HG03378 (cell line): Measurements from ENCODE around the gene SLCO4A1.

Experiments
- ATAC-seq: cut with Tn5 transposase; IDR thresholded peaks from one replicate; pipeline ENCODE4 v1.9.1; 2021; ENCODE audit warnings: mild to moderate bottlenecking, moderate library complexity; ENCODE audit not compliant: unreplicated experiment

The SLCO4A1 gene

DNA sequence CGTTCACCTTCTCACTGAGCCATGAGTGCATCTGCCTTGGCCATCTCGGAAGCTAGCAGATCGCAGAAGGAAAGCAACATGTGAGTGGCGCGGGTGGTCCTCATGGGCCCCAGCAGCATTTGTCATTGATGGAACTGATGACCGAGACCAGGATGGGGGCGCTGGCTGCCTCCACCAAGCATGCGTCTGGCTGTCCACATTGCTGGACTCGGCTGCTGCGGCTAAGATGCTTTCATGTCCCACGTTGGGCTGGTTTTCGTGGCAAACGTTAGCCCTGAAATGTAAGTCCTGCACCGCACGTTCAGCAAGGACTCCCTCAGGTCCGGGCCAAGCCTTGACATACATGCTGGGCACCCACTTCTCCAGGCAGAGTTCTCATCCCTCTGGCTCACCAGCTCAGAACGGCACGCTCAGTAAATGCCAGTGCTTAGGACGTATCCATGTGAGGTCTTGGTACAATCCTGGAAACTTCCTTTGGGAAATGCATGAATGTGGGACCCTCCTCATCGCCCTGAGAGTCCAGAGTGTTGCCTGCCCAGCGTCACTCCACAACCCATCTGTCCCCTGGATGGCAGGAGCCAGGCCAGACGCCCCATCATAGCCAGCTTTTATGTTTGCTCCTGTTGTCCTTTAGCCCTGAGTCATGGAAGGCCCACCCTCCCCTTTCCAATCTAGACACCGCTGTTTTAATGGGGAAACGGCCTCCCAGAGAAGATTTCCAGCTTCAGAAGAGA, 8.4 kb downstream of the SLCO4A1 start:
- ATAC-seq: no peak

DNA sequence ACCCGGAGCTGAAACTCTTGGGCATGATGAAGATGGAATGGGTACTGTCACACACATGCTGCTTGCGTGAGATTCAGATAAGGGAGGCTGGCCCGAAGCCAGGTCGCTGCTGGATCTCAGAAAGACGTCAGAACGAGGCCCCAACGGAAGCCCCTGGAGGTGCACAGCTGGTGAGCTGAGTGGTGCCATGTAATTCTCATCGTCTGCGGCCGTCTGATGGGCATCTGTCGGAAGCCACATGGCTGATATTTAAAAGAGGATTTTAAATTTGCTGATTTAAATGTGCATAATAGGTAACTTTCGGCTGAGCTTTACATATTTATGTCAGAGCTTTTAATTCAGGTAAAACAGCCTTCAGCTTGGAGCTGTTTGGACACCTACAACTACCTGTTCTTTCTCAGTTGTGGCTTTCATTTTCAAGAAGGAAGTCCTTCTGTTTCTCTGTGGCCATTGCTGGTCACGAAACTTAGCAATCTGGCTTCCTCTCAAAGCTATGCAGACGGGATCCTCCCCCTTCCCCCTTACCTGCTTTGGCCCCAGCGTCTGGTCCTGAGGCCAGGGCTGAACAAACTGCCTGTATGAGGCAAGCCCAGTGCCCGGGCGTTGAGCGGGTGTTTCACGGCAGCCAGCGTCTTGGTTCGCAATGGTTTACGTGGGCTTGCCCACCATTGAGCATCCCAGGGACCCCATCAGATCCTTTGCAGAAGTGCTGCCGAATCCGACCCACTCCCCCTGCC, 9.2 kb downstream of the SLCO4A1 start:
- ATAC-seq: peak; percentile 57

- peak; percentile 53 for ATAC-seq
These were observed 10.0 kb downstream of the SLCO4A1 start for GRCh38 chr20:62652041-62652893.

- no peak for ATAC-seq
These were observed 10.6 kb downstream of the SLCO4A1 start for GRCh38 chr20:62652894-62653305.

- no peak for ATAC-seq
These were observed 11.1 kb downstream of the SLCO4A1 start for GRCh38 chr20:62653373-62653772.

GRCh38 chr20:62653951-62654685, 11.8 kb downstream of the SLCO4A1 start:
- ATAC-seq: no peak

DNA sequence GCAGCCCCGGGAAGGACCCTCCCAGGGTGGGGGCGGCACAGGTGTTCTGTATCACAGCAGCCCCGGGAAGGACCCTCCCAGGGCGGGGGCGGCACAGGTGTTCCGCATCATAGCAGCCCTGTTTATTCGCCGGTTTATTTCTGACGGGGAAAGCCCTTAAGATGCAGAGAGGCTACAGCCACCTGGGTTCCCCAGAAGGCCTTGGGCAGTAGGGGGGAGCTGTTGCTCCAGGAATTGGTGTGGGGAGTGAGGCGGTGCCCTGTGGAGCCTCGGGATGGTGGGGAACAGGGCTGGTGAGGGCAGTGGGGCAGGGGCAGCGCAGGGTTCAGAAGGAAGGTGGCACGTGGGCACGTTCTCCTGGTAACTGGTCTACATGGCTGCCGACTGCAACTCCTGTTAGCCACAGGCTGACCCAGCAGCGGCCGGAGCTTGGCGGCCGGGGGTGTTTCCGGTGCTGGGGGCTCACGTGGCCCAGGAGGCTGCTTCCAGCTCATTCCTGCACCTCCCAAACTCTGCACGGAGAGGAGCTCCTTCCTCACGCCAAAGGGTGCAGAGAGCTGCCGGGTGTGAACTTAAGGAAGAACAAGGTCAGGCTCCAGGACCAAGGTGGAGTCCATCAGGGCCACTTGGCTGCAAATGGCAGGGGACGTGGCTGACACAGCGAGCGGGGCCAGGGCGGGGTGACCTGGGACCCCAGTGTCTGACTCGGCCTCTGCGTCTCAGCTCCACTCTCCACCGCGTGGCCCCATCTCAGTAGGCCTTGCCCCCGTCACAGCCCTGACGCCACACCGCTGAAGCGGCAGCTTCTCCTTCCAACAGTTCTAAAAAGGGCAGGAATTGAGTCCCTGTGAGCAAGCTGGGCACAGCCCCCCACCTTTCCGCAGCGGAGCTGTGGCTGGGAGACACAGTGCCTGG, 13.2 kb downstream of the SLCO4A1 start:
- no peak for ATAC-seq

DNA sequence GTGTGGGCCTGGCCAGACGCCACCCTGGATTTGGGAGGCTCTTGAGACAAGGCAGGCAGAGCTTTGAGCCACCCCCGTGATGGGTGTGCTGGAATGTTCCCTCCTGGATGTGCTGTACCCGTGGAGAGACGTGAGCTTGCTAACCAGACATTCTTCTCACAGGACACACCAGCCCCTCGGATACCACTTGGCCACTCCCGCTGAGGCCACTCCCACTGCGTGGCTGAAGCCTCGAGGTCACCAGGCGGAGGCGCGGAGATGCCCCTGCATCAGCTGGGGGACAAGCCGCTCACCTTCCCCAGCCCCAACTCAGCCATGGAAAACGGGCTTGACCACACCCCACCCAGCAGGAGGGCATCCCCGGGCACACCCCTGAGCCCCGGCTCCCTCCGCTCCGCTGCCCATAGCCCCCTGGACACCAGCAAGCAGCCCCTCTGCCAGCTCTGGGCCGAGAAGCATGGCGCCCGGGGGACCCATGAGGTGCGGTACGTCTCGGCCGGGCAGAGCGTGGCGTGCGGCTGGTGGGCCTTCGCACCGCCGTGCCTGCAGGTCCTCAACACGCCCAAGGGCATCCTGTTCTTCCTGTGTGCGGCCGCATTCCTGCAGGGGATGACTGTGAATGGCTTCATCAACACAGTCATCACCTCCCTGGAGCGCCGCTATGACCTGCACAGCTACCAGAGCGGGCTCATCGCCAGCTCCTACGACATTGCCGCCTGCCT, 14.1 kb downstream of the SLCO4A1 start:
- no peak for ATAC-seq

GRCh38 chr20:62656919-62657588, 14.8 kb downstream of the SLCO4A1 start:
- no peak for ATAC-seq

GRCh38 chr20:62657589-62657942, 15.3 kb downstream of the SLCO4A1 start:
- ATAC-seq: no peak

DNA sequence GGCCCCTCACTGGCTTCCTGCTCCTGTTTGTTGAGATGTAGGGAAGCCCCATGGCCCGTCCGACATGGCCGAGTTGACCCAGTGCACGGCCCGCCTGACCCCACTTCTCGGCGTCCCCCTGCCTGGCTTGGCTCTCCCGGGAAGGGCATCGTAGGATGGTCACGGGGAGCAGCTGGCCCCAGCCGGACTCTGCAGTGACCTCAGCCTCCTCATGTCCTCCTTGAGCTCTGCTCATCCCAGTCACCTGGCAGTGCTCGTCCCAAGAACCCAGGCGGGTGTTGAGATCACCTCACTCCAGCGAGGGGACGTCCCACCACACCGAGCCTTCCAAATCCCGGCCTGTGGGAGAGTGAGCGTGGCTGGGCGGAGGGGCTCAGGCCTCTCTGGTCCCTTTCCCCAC, 15.7 kb downstream of the SLCO4A1 start:
- no peak for ATAC-seq

DNA sequence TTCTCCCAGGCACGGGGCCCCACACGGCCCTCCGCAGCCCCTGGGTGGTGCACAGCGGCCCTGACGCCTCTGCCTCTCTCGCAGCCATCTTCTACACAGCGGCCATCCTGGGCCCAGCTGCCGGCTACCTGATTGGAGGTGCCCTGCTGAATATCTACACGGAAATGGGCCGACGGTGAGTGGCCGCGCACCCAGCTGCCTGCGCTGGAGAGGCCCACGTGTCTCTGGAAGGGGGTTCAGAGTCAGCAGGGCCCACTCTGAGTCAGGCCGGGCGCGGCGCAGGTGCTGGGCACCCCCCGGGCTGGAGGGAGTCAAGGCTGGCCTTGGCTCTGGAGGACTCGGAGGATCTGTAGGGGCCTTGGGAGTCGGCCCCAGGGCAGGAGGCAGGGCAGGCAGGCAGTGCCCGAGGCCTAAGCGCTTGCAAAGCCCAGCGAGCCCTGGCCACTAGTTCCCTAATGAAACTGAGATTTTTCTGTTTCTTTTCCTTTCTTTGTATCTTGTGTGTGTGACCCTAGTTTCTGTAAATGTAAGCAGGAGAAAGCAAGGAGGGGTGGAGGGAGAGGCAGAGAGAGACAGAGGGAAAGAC, 16.4 kb downstream of the SLCO4A1 start:
- no peak for ATAC-seq

GRCh38 chr20:62659488-62660239, 17.4 kb downstream of the SLCO4A1 start:
- no peak for ATAC-seq

GRCh38 chr20:62660240-62660615, 17.9 kb downstream of the SLCO4A1 start:
- no peak for ATAC-seq

DNA sequence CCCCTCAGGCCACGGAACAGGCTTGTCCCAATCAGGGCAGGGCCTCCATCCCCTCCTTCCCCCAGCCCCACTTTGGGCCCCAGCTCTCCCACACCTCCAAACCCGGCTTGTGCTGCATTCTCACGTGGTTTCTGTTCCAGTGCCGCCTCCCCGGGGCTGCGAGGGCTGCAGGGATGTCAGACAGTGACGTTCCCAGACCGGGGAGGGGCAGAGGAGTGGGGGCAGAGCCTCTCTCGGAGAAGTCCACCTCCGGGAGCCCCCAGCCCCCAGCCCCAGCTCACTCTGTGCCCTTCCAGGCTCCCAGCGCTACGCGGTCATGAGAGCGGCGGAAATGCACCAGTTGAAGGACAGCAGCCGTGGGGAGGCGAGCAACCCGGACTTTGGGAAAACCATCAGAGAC, 18.5 kb downstream of the SLCO4A1 start:
- ATAC-seq: no peak

DNA sequence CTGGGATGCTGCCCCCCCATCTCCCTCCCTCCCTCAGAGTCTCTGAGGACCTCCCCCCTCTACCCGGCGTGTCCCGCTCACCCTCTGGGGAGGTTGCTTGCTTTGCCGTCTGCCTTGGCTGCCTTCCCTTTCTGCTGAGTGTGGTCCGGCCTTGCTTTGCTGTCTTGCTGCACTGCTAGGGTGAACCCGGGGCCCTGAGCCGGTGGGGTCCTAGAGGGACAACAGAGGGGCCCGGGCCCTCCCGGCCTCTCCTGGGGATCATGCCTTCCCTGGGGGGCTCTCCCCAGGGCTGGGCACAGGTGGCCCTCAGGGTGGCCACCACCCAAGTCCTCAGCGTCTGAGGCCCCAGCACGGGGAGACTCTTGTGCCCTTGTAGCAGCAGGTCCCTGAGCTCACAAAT, 19.3 kb downstream of the SLCO4A1 start:
- no peak for ATAC-seq

DNA sequence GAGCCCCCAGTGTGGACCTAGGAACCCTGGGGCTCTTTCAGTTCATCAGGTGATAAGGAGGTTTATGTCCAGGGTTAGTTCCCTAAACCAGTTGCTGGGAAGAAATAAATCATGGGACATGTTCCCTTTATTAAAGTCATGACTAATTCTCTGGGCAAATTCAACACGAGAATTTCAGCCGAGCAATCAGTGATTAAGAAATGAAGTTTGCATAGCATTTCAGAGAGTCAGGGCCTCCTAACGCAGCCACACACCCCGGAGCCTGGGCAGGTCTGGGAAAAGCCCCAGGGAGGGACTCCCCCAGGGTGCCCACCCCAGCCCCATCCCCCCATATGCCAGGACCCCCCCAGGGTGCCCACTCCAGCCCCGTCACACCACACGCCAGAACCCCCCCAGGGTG, 20.1 kb downstream of the SLCO4A1 start:
- ATAC-seq: no peak
